ENCODE results near the gene MED27.

- TF ChIP-seq SUZ12 (IDR thresholded peaks at IDR 0.05; ENCODE audit: extremely low read depth, insufficient read depth, insufficient read length) (no peak), ZNF274 (IDR thresholded peaks at IDR 0.05; ENCODE audit: low read depth, low read length) (no peak), YY1 (IDR thresholded peaks at IDR 0.05; ENCODE audit: insufficient read depth, insufficient read length) (no peak)
Measured at GRCh38 chr9:131880833-131881583, 198.7 kb downstream of the MED27 start.

Data from NT2/D1 (cell line).